GM04504 (cell line): ENCODE data around the gene NPLOC4.
"Not testable (repeated sequence)": the region's sequence is repeated elsewhere in the genome, so short reads cannot be mapped to it uniquely, and the experiment has no call there.

ENCODE experiments used
- DNase-seq: peaks from one replicate; pipeline ENCODE4 v3.0.0-alpha.2; 2012; ENCODE audit warnings: low read depth

Gene NPLOC4

GRCh38 chr17:81533339-81534141 lies 103.4 kb downstream of the NPLOC4 start:
- DNase-seq = no peak

- DNase-seq = no peak
These were observed 104.2 kb downstream of the NPLOC4 start for GRCh38 chr17:81532490-81533287.

- DNase-seq = not testable (repeated sequence)
These were observed 104.9 kb downstream of the NPLOC4 start for GRCh38 chr17:81531998-81532404.

GRCh38 chr17:81531013-81531412 lies 105.9 kb downstream of the NPLOC4 start:
- not testable (repeated sequence) for DNase-seq

- no peak for DNase-seq
These were observed 107.5 kb downstream of the NPLOC4 start for GRCh38 chr17:81529437-81529803.

- no peak for DNase-seq
These were observed 108.1 kb downstream of the NPLOC4 start for GRCh38 chr17:81528651-81529436.

GRCh38 chr17:81528384-81528650 lies 108.6 kb downstream of the NPLOC4 start:
- DNase-seq = no peak

GRCh38 chr17:81527591-81528383 lies 109.1 kb downstream of the NPLOC4 start, which contains the start of gene FSCN2:
TSS of gene FSCN2 (plus strand) at chr17:81528377. CDS start at chr17:81528532, 155 bp downstream.
- no peak for DNase-seq

- no peak for DNase-seq
These were observed 110.0 kb downstream of the NPLOC4 start for GRCh38 chr17:81526662-81527571.

GRCh38 chr17:81524865-81525159 lies 112.1 kb downstream of the NPLOC4 start:
- no peak for DNase-seq

- no peak for DNase-seq
These were observed 112.7 kb downstream of the NPLOC4 start for GRCh38 chr17:81524039-81524864.

GRCh38 chr17:81523402-81524038 lies 113.4 kb downstream of the NPLOC4 start:
- no peak for DNase-seq

- no peak for DNase-seq
These were observed 114.2 kb downstream of the NPLOC4 start for GRCh38 chr17:81522491-81523401.

- no peak for DNase-seq
These were observed 116.7 kb downstream of the NPLOC4 start for GRCh38 chr17:81520021-81520901.

GRCh38 chr17:81519284-81520020 lies 117.5 kb downstream of the NPLOC4 start:
- no peak for DNase-seq

- DNase-seq = no peak
These were observed 118.1 kb downstream of the NPLOC4 start for GRCh38 chr17:81518785-81519283.
